Keratinocyte (primary cell): Measurements from ENCODE around the gene LYPD8. TPM values are rescaled to one million over a fixed set of nuclear protein-coding genes. Genes with fewer than 3 reads are reported as not detected.

Source experiments
- DNase-seq: peaks from one replicate; pipeline ENCODE4 v3.0.0-alpha.2; 2011; ENCODE audit warnings: low read depth, missing footprints, low spot score
- FAIRE-seq: peaks from 2 replicates; lab custom pipeline; 2011; peaks lifted over from hg19 to GRCh38; lab: Jason Lieb, UNC
- H2AFZ ChIP-seq: 2 replicates; pipeline ENCODE4 v1.6.0; 2012; ENCODE audit warnings: low read length, control low read depth, inconsistent platforms; ENCODE audit not compliant: control insufficient read depth
- H3K27ac ChIP-seq: 2 replicates; pipeline ENCODE4 v1.5.1; 2011; ENCODE audit warnings: low read length; ENCODE audit not compliant: control insufficient read depth, insufficient read depth
- H3K27me3 ChIP-seq: 3 replicates; pipeline ENCODE4 v1.6.0; 2011; ENCODE audit warnings: low read length; ENCODE audit not compliant: control insufficient read depth, insufficient read depth; ENCODE audit errors: extremely low read depth
- H3K36me3 ChIP-seq, 2 experiments: 2 replicates in 1 of 2; 3 replicates in 1 of 2; pipeline ENCODE4 v1.5.1; 2011; ENCODE audit warnings: low read length in 2 of 2, mild to moderate bottlenecking in 1 of 2; ENCODE audit not compliant: control insufficient read depth in 2 of 2, insufficient read depth in 2 of 2; ENCODE audit errors: extremely low read depth in 1 of 2
- H3K4me1 ChIP-seq: 3 replicates; pipeline ENCODE4 v1.5.1; 2011; ENCODE audit warnings: low read length; ENCODE audit not compliant: control insufficient read depth, insufficient read depth; ENCODE audit errors: extremely low read depth
- H3K4me2 ChIP-seq: 3 replicates; pipeline ENCODE4 v1.6.0; 2011; ENCODE audit warnings: low read depth, low read length; ENCODE audit not compliant: control insufficient read depth, insufficient read depth; ENCODE audit errors: extremely low read depth
- H3K4me3 ChIP-seq, 3 experiments: fragments of 200-600 bp in 1 of 3; sonication (generic) in 1 of 3; 2 replicates in 2 of 3; 3 replicates in 1 of 3; pipeline ENCODE4 v1.5.1; 2011 to 2016; ENCODE audit warnings: low read length in 3 of 3, mild to moderate bottlenecking in 3 of 3, control low read depth in 2 of 3, inconsistent platforms in 1 of 3, low read depth in 1 of 3, mixed read lengths in 1 of 3, mixed run types in 1 of 3, moderate library complexity in 1 of 3; ENCODE audit not compliant: control insufficient read depth in 2 of 3, insufficient read depth in 2 of 3; ENCODE audit errors: extremely low read depth in 1 of 3
- H3K79me2 ChIP-seq: 2 replicates; pipeline ENCODE4 v1.6.0; 2012; ENCODE audit warnings: low read length; ENCODE audit not compliant: control insufficient read depth, insufficient read depth
- H3K9ac ChIP-seq: 3 replicates; pipeline ENCODE4 v1.6.0; 2011; ENCODE audit warnings: low read length; ENCODE audit not compliant: control insufficient read depth, insufficient read depth; ENCODE audit errors: extremely low read depth
- H3K9me1 ChIP-seq: 3 replicates; pipeline ENCODE4 v1.6.0; 2011; ENCODE audit warnings: low read length; ENCODE audit not compliant: control insufficient read depth, insufficient read depth; ENCODE audit errors: extremely low read depth
- H3K9me3 ChIP-seq: 2 replicates; pipeline ENCODE4 v1.5.1; 2012; ENCODE audit warnings: low read depth, low read length; ENCODE audit not compliant: control insufficient read depth
- H4K20me1 ChIP-seq: 3 replicates; pipeline ENCODE4 v1.6.0; 2011; ENCODE audit warnings: low read length; ENCODE audit not compliant: control insufficient read depth, insufficient read depth; ENCODE audit errors: extremely low read depth
- EZH2 ChIP-seq: IDR thresholded peaks from one replicate; pipeline ENCODE4 v1.6.1; 2012; ENCODE audit warnings: inconsistent platforms, mild to moderate bottlenecking, low read length, moderate library complexity
- dilution Hi-C: fragments of 300-500 bp; cut with MboI; formaldehyde crosslinking; loops from one replicate; pipeline ENCODE4 v1.7.0; 2020; ENCODE audit warnings: low sequenced_read_pairs; ENCODE audit not compliant: extremely low pct_ligation_motif_present
- polyA plus RNA-seq, 5 experiments: library from polyadenylated mRNA; depleted of rRNA in 3 of 5; stranded (reverse) in 3 of 5; stranded (forward) in 1 of 5; unstranded in 1 of 5; fragments of >200 nt; gene quantifications; 1 replicate in 1 of 5; 2 replicates in 3 of 5; 3 replicates in 1 of 5; pipeline versions ENCODE4 v1.2.1 to v1.2.3, GENCODE V29; 2011 to 2012; ENCODE audit warnings: missing spikeins in 2 of 5, low read depth in 1 of 5, low replicate concordance in 1 of 5
- TF ChIP-seq, protein P1 (sequence below), 3 experiments: IDR thresholded peaks in 1 of 3; conservative IDR thresholded peaks in 1 of 3; optimal IDR thresholded peaks in 1 of 3; 2 replicates in 2 of 3; 3 replicates in 1 of 3; pipeline versions ENCODE3 to v1.5.1; 2011; ENCODE audit warnings: low read length in 3 of 3, mild to moderate bottlenecking in 3 of 3, moderate library complexity in 2 of 3, control low read depth in 1 of 3, inconsistent platforms in 1 of 3; ENCODE audit not compliant: insufficient read depth in 2 of 3; ENCODE audit errors: extremely low read depth in 1 of 3

LYPD8 gene
- polyA plus RNA-seq, 1 donor (not counting 4 experiments of a cell fraction or from before 2014, with no cell fraction given): not detected

GRCh38 chr1:248751635-248752034 is 3.9 kb downstream of the LYPD8 start:
- Histone ChIP-seq H3K4me3 (no peak overlapping the region), H3K79me2 (no peaks in the 10 kb centered on the region), H4K20me1 (no peaks in the 10 kb centered on the region), H3K9me3 (peaks cover 6% of the 10 kb centered on the region), H3K27me3 (no peaks in the 10 kb centered on the region), H3K27ac (no peak overlapping the region), H3K4me1 (no peaks in the 10 kb centered on the region), H3K4me2 (no peak overlapping the region), H3K9ac (no peak overlapping the region), H3K36me3 (no peaks in the 10 kb centered on the region), H2AFZ (no peak overlapping the region), H3K9me1 (no peaks in the 10 kb centered on the region)
- dilution Hi-C loops: no loop called here
- FAIRE-seq: no peak
- TF ChIP-seq, protein P1, sequence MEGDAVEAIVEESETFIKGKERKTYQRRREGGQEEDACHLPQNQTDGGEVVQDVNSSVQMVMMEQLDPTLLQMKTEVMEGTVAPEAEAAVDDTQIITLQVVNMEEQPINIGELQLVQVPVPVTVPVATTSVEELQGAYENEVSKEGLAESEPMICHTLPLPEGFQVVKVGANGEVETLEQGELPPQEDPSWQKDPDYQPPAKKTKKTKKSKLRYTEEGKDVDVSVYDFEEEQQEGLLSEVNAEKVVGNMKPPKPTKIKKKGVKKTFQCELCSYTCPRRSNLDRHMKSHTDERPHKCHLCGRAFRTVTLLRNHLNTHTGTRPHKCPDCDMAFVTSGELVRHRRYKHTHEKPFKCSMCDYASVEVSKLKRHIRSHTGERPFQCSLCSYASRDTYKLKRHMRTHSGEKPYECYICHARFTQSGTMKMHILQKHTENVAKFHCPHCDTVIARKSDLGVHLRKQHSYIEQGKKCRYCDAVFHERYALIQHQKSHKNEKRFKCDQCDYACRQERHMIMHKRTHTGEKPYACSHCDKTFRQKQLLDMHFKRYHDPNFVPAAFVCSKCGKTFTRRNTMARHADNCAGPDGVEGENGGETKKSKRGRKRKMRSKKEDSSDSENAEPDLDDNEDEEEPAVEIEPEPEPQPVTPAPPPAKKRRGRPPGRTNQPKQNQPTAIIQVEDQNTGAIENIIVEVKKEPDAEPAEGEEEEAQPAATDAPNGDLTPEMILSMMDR (optimal IDR thresholded peaks at IDR 0.05 in 1 of 3, IDR thresholded peaks at IDR 0.05 in 1 of 3, conservative IDR thresholded peaks at IDR 0.05 in 1 of 3; ENCODE audit: extremely low read depth in 1 of 3, insufficient read depth in 2 of 3, low read length in 3 of 3): no peak
- no peak for TF ChIP-seq EZH2
- DNase-seq: no peak

DNA sequence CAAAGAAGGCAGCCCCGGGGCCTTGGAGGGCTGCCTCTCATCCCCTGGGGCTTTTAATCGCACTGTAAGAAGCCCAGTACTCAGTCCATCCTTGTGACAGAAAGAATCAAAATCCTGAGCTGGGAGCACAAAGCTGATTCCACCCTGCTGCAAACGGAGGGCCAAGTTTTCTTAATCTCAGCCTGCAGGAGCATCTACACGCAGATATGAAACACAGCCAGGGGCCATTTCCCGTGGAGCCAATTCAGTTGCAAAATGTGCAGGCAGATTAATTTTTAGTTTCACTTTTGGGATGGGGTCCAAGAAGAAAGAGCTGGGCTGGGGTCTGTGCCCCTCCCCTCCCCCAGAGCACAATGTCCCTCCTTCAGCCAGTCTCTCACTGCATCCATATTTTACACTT is 4.4 kb downstream of the LYPD8 start:
- H2AFZ ChIP-seq: no peak overlapping the region
- dilution Hi-C loops: no loop called here
- no peaks in the 10 kb centered on the region for H3K9me1 ChIP-seq
- no peaks in the 10 kb centered on the region for H3K79me2 ChIP-seq
- peaks cover 6% of the 10 kb centered on the region for H3K9me3 ChIP-seq
- FAIRE-seq: no peak
- no peaks in the 10 kb centered on the region for H3K4me1 ChIP-seq
- H4K20me1 ChIP-seq: no peaks in the 10 kb centered on the region
- H3K36me3 ChIP-seq: no peaks in the 10 kb centered on the region
- TF ChIP-seq, protein P1 (optimal IDR thresholded peaks at IDR 0.05 in 1 of 3, IDR thresholded peaks at IDR 0.05 in 1 of 3, conservative IDR thresholded peaks at IDR 0.05 in 1 of 3; ENCODE audit: extremely low read depth in 1 of 3, insufficient read depth in 2 of 3, low read length in 3 of 3): no peak
- no peak for TF ChIP-seq EZH2
- H3K4me3 ChIP-seq: no peak overlapping the region
- no peak overlapping the region for H3K27ac ChIP-seq
- H3K9ac ChIP-seq: no peak overlapping the region
- DNase-seq: no peak
- no peak overlapping the region for H3K4me2 ChIP-seq
- H3K27me3 ChIP-seq: no peaks in the 10 kb centered on the region
